Lower leg skin (tissue), 4 donors: ENCODE measurements around the gene CLMN. TPM values are rescaled to one million over a fixed set of nuclear protein-coding genes. Genes with fewer than 3 reads are reported as not detected.
A peak's percentile ranks its signal among the peaks of the same experiment; 100 is the strongest.

Experiments
- DNase-seq, 2 donors: peaks; one replicate each; pipeline ENCODE4 v3.0.0-alpha.2; 2019; ENCODE audit warnings: low spot score in 2 of 2
- H3K4me3 ChIP-seq: fragments of 200-600 bp; sonication (generic); 2 replicates; pipeline ENCODE4 v1.5.1; 2017; ENCODE audit warnings: mild to moderate bottlenecking, low read depth; ENCODE audit not compliant: poor library complexity, severe bottlenecking
- POLR2A ChIP-seq, 2 donors: fragments of 450-650 bp; IDR thresholded peaks; one replicate each; pipeline ENCODE4 v1.6.1; 2016 to 2017; ENCODE audit warnings: antibody characterized with exemption in 2 of 2, mild to moderate bottlenecking in 1 of 2, moderate library complexity in 1 of 2
- WGBS, 2 donors: methylation state at CpG; one replicate each; pipeline ENCODE4 v1.1.5; 2018; 5-methylcytosine and 5-hydroxymethylcytosine counted together
- intact Hi-C: fragments of 100-400 bp; cut with DNase I; formaldehyde crosslinking; loops from one replicate; pipeline ENCODE4 v1.15.0; 2023; ENCODE audit warnings: low total_unique reads
- total RNA-seq, 4 donors: library from RNA; depleted of rRNA; stranded (reverse); fragments of >200 nt; gene quantifications; one replicate each; pipeline ENCODE4 v1.1.0, GENCODE V29; 2016
- TF ChIP-seq, protein P1 (sequence below), 3 donors: fragments of 450-650 bp; IDR thresholded peaks; one replicate each; pipeline ENCODE4 v1.5.1; 2016; ENCODE audit warnings: antibody characterized with exemption in 3 of 3, mild to moderate bottlenecking in 3 of 3, moderate library complexity in 2 of 3

CLMN gene
- total RNA-seq, 4 donors from 2014 or later = 5.6 to 7.6 (median 7.2) TPM

GRCh38 chr14:95260537-95261361 lies 59.0 kb downstream of the CLMN start:
- no peak for TF ChIP-seq POLR2A (IDR thresholded peaks at IDR 0.05)
- TF ChIP-seq, protein P1, sequence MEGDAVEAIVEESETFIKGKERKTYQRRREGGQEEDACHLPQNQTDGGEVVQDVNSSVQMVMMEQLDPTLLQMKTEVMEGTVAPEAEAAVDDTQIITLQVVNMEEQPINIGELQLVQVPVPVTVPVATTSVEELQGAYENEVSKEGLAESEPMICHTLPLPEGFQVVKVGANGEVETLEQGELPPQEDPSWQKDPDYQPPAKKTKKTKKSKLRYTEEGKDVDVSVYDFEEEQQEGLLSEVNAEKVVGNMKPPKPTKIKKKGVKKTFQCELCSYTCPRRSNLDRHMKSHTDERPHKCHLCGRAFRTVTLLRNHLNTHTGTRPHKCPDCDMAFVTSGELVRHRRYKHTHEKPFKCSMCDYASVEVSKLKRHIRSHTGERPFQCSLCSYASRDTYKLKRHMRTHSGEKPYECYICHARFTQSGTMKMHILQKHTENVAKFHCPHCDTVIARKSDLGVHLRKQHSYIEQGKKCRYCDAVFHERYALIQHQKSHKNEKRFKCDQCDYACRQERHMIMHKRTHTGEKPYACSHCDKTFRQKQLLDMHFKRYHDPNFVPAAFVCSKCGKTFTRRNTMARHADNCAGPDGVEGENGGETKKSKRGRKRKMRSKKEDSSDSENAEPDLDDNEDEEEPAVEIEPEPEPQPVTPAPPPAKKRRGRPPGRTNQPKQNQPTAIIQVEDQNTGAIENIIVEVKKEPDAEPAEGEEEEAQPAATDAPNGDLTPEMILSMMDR (IDR thresholded peaks at IDR 0.05) = no peak
- no peak overlapping the region for H3K4me3 ChIP-seq
- peak in 1 of 2 donors; percentile 75 for DNase-seq
- intact Hi-C loops = no loop called here
- WGBS, 2 donors = 70 to 73% methylated on average over 19 of the region's 19 CpGs

GRCh38 chr14:95258754-95259593 lies 60.7 kb downstream of the CLMN start:
- TF ChIP-seq POLR2A (IDR thresholded peaks at IDR 0.05) = no peak
- intact Hi-C loops = no loop called here
- WGBS, 2 donors = 54 to 57% methylated on average over 12 of the region's 12 CpGs
- no peak overlapping the region for H3K4me3 ChIP-seq
- peak in 1 of 2 donors; percentile 72 for DNase-seq

DNA sequence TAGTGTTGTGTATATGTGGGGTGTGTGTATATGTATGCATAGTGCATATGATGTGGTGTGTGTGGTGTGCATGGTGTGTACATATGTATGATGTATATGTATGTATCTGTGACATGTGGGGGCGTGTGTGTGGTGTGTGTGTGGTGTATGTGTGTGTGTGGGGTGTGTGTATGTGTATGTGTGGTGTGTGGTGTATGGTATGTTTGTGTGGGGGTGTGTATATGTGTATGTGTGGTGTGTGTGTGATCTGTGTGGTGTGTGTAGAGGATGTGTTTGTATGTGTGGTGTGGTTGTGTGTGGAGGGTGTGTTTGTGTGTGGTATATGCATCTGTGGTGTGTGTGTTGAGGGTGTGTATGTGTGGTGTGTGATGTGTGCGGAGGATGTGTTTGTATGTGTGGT lies 61.6 kb downstream of the CLMN start:
- WGBS, 2 donors = 95 to 97% methylated on average over 2 of the region's 2 CpGs

DNA sequence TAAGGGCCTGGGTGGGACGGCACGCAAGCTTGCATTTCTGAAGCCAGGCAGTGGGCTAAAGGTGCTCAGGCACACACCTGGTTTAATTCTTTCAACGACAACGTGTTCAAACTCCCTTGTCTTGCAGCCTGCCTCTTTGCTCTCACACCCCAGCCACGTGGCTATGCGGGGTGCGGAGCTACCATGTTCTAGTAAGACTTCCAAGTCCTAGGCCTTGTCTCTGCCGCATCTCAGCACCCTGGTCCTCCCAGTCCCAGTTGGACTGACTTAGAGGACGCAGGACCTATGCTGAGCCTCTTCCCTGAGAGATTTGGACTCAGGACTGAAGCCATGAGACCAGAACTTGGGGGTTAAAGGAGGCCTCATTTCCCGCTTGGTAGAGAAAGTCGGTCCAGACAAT lies 62.2 kb downstream of the CLMN start:
- 91 to 92% methylated on average over 11 of the region's 11 CpGs for WGBS, 2 donors
- intact Hi-C loops = no loop called here
- TF ChIP-seq POLR2A (IDR thresholded peaks at IDR 0.05) = no peak
- TF ChIP-seq, protein P1 (IDR thresholded peaks at IDR 0.05) = no peak
- DNase-seq = peak in 1 of 2 donors; percentile 72
- no peak overlapping the region for H3K4me3 ChIP-seq

More for the DNA sequence above, 61.6 kb downstream of the CLMN start:
- peak in 1 of 2 donors; percentile 32 for DNase-seq
- TF ChIP-seq, protein P1 (IDR thresholded peaks at IDR 0.05) = no peak
- no peak for TF ChIP-seq POLR2A (IDR thresholded peaks at IDR 0.05)
- H3K4me3 ChIP-seq = no peak overlapping the region
- intact Hi-C loops = no loop called here

DNA sequence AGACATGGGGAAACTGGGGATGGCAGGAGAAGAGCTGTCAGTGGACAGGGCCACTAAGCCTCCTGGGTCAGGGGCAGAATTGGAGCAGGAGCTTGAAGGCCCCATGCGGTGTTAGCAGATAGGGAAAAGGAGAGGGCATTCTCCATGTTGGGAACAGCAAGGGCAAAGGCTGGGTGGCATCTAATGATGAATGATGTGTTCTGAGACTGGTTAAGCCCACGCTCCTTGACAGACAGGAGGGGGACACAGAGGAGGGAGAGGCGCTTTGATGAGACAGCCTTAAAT lies 63.0 kb downstream of the CLMN start:
- DNase-seq = no peak
- no peak overlapping the region for H3K4me3 ChIP-seq
- 93 to 95% methylated on average over 3 of the region's 3 CpGs for WGBS, 2 donors
- TF ChIP-seq, protein P1 (IDR thresholded peaks at IDR 0.05) = no peak
- no peak for TF ChIP-seq POLR2A (IDR thresholded peaks at IDR 0.05)
- intact Hi-C loops = no loop called here
